NCI-H2196 treated with DMSO at 0.1 percent for 48 hours (cell line): ENCODE data around the gene SLC7A8.

Source experiments
- DNase-seq: peaks from one replicate; lab custom pipeline; 2025; ENCODE audit not compliant: unreplicated experiment; lab: John Stamatoyannopoulos, UW

Gene SLC7A8

DNA sequence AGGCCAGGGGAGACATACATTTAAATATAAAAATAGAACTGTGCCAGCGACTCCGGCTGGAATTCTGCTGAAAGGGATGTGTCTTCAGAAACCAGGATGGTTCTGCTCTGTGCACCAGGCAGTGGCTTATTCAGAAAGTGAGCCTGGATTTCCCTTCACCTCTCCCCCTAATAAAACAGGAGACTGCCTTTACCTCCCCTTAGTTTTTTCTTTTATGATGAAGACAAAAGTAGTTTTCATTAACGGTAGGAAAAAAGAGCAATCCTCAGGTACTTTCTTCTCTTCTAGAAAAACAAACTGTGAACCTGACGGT lies 346 bp downstream of the SLC7A8 start:
- no peak for DNase-seq

DNA sequence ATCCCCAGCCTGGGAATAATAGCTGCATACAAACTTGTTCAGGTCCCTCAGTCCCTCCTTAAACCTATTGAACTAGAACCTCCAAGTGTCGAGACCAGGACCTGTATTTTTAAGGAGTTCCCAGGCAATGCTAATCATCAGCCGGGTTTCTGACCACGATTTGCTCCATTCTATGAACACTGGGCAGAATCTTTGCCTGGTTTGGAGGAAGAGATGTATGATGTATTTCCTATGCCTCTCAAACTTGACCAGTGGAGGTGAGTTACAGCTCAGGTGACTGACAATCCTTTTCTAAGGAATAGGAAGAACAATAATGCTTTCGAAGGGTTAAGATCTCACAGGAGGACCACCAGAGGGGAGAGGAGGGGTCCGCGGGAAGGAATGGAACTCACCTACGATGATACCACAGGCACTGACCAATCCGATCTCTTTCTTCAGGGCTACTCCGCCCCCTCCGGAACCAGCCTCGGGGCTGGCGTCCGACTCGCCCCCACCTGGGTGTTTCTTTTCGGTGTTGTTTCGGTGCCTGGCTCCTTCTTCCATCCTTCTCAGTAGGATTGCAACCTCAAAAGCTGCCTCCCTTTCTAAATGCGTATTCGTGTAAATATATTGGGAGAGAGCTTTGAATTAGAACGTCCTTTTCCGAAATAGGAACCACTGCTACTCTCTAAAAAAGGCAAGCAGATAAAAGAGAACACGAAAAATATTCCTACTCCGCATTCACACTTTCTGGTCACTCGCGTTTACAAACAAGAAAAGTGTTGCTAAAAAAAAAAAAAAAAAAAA lies 895 bp downstream of the SLC7A8 start:
- peak; percentile 19 for DNase-seq

DNA sequence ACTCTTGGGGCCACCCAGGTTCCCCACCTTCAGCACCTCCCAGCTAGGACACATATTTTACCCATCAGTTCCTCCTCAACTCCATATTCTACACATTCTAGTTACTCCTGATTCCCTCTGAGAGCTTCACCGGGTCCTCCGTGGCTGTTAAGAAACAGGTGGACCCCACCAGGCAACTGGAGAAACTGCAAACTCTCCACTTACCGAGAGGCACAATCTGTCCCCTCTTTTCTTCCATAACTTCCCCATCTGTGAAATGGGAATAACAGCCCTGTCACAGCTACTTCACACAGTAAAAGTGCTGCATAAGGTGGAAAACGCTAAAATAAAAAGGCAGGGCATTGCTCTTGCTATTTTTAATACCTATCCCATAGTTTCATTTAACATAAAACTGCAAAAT lies 1.5 kb downstream of the SLC7A8 start:
- no peak for DNase-seq

GRCh38 chr14:23181453-23181852 lies 2.0 kb downstream of the SLC7A8 start:
- DNase-seq, result no peak

DNA sequence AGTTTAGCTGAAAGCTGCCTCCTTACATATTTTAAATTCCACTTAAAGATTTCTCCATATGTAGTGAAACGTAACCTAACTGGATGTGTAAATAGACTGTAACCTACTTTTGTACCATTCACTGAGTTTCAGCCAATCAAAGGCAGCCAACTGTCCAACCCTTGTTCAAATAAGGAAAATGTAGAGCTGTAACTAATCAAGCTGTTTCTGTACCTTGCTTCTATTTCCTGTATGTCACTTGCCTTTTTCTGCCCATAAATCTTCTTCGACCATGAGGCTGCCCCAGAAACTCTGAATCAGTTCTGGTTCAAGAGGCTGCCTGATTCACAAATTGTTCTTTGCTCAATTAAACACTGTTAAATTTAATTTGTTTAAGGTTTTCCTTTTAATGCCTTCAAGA lies 6.3 kb downstream of the SLC7A8 start:
- no peak for DNase-seq

DNA sequence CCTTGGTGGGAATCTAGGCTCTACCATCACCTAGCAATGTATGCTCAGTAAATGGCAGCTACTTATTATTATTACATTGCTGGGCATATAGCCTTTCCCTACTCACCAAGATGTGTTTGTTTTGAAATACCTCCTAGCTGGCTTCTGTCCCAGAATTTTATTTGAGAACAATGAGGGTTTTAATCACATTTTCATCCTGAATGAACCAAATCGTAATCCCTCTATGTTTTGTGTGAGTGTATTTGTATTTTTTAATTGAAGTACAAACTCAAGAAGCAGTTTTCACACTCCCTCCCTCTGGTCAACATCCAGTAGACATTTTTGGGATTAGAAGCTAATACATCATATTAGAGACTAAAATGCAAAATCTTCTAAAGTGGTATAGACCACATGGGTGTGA lies 7.6 kb downstream of the SLC7A8 start:
- DNase-seq, result peak; percentile 31

DNA sequence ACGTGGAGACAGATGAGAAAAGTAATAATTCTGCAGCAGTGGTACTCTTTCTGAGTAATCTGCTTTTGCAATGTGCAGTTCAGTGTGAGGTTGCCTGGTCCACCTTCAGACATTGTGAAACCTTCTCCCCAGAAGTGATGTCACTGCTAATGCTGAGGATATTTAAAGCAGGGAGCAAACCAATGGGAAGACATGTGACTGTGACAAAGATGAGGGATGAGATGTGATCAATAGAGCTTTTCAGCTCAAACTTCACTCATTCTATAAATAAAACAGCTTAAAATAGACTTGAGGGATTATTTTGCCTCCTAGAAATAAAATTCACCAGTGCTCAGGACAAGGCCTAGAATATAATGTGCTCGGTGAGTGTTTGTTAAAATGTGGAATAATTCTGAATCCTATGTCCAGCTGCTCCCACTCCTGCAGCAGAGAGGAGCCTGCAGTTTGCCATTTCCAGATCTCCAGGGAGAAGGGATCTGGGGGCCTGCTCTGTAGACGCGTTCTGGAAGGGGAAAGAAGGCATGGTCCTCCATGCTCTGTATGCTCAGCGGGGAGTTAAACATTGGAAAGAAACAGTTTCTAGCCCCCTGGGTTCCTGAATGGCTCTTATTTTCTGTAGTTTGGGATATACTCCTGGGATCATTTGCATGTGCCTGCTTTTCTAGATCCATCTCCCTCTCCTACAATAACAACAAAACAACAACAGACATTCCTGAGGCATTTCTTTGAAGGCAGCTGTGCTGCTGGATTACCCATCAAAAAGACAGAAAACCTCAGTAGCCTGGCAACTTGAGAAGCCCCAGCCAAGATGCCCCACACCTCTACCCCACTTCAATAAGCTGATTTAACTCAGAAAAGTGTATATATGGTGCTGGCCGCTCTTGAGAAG lies 8.9 kb downstream of the SLC7A8 start:
- DNase-seq, result no peak

GRCh38 chr14:23173796-23174195 lies 9.7 kb downstream of the SLC7A8 start:
- no peak for DNase-seq

DNA sequence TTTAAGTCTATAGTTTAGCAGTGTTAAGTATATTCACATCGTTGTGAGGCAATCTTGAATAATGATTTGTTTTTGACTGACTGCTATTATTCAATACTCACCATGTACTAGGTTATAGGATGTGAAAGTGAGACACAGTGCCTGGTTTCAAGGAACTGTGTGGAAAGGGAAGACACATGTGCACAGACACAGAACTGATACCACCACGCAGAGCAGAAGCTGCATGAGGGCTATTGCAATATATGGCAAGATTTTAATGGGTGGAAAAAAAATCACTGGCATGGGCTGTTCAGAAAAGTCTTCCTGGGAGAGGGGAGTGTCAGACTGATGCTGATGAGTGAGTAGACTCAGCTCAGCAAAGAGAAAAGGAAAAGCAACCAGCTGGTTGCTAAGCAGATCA lies 10.4 kb downstream of the SLC7A8 start:
- DNase-seq, result no peak

DNA sequence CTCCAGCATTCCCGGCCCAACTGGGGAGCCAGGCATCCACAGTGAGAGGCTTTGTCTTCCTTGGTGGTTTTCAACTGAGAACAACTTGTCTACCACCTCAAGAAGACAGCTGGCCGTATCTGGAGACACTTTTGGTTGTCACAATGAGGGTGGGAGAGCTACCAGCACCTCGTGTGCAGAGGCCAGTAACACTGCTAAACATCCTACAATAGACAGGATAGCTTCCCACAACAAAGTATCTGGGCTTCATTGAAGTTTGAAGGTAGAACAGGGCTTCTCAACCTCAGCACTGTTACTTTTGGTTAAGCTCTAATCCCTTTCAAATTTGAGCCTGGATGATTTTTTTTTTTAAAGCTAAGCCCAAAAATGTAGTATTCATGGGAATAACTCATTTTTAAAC lies 10.9 kb downstream of the SLC7A8 start:
- DNase-seq, result no peak

- DNase-seq, result no peak
Observed at GRCh38 chr14:23172096-23172495, 11.4 kb downstream of the SLC7A8 start.

DNA sequence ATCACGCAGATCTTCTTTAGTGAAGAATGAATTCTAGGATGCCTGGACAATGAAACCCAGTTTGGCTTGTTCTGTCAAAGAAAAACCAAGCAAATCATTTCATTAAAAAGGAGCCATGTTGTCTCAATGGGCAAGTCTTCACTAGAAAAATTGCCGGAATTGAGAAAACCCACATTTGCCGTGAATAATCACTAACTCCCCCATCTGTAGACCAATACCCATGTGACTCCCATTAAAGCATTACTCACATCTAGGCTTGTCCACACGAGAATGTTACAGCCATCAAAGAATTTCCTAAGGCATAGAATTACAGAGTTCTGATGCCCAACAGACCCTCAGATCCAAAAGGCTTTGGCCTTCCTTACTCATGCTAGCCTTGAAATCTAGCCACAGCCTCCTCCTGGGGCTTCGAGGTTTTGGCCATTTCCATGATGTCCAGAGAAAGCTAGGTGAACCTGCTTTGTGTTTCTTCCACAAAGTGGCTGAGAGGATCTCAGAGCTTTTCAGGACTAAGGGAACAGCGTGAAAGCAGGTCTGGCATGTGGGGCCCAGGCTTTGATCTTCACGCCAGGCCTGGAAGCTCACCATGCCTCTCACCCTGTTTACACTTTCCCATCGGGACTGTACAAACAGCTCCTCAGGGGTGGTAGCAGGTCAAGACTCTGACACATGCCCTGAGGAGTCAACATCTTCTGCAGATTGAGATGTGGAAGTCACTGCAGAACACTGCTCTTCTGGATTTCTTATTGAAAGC lies 12.1 kb downstream of the SLC7A8 start:
- DNase-seq, result no peak

GRCh38 chr14:23169622-23170021 lies 13.8 kb downstream of the SLC7A8 start:
- no peak for DNase-seq

DNA sequence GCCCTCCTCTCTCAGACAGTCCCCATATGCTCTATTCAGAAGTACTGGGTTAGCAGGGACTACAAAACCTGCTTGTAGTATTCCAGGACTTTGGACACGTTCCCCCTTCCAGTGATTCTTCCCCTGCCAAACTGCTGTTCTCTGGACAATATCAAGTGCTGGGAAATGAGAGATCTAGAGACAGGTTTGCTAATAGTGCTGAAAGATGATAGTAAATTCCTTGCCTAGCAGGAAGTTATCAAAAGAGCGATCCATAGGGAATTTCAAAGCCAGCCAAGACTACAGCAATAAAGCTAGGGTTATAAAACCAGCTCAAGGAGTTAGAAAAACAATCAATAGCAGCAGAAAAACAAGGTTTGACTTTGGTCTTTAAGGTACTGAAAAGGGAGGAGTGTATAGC lies 15.2 kb downstream of the SLC7A8 start:
- DNase-seq, result no peak

DNA sequence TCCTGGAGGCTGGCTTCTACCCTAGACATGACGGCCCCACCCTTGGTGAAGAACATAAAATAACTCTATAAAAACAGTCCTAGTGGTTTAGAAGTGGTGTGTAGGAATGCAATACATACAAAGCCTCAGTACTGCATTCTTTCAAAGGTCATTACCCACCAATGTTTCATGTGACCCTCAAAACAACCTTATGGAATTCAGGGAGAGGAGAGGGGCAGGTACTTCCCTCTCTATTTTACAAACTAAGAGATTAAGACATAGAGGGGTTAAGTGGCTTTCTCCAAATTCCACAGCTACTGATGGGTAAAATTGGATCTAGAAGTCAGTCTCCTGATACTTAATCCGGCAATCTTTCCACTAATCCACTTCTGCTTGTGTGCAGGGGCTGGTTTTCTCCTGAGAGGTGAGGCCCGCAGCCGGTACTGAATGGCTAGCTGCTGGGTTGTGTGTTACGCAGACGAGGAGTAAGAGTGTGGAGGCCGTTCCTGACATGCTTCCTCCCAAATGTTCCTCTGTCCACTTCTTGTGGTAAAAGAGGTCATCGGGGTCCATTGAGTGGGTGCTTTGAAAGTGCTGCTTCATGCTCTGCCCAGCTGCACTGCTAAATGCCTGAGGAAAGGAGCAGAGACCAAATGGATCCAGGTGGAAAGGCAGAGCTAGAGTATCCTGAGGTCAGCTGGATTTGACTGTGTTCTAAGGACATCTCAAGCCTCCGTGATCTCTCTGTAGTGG lies 16.2 kb downstream of the SLC7A8 start:
- DNase-seq, result no peak

DNA sequence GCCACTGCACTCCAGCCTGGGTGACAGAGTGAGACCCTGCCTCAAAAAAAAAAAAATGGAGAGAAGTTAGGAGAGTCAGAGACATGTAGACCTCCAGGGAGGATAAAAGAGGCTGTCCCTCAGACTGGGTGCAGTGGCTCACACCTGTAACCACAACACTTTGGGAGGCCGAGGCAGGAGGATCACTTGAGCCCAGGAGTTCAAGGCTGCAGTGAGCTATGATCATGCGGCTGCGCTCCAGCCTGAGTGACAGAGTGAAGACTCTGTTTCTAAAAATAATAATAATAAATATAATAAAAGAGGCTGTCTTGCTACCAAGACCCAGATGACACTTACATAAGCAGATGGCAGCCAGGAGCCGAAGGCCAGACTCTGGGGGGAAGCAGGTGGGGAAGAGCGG lies 18.5 kb downstream of the SLC7A8 start:
- DNase-seq, result no peak

GRCh38 chr14:23164250-23164649 lies 19.2 kb downstream of the SLC7A8 start:
- no peak for DNase-seq

DNA sequence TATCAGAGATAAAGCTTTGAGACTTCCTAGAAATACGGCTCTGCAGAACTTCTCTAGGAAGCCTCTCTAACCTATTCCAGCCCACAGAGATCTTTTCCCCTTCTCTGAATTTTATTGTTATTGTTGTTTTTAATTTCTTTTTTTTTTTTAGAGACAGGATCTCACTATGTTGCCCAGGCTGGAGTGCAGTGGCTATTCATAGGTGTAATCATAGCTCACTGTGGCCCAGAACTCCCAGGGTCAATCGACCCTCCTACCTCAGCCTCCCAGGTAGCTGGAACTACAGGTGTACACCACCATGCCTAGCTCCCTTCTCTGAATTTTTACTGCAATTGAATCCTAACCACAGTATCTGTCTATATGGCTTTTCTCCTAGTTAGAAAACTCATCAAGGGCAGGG lies 19.6 kb downstream of the SLC7A8 start:
- no peak for DNase-seq

DNA sequence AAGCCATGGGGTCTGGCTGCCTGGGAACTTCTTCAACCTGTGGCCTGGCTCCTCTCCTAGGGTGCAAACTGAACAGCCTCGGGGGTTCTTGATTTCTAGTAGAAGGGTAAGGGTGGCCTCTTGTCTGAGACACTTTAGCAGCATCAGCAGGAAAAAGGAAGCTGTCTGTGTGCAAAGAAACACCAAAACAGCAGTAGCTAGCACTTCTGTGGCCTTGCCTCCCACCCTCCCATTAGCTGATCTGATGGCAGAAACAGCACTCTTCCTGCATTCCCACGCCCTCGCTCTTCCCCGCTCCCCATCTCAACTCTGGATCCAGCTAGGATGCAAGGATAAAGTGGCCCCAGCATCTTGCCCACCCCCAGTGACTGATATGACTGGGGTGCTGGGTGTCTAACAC lies 20.7 kb downstream of the SLC7A8 start:
- no peak for DNase-seq

- no peak for DNase-seq
Observed at GRCh38 chr14:23162005-23162404, 21.5 kb downstream of the SLC7A8 start.

DNA sequence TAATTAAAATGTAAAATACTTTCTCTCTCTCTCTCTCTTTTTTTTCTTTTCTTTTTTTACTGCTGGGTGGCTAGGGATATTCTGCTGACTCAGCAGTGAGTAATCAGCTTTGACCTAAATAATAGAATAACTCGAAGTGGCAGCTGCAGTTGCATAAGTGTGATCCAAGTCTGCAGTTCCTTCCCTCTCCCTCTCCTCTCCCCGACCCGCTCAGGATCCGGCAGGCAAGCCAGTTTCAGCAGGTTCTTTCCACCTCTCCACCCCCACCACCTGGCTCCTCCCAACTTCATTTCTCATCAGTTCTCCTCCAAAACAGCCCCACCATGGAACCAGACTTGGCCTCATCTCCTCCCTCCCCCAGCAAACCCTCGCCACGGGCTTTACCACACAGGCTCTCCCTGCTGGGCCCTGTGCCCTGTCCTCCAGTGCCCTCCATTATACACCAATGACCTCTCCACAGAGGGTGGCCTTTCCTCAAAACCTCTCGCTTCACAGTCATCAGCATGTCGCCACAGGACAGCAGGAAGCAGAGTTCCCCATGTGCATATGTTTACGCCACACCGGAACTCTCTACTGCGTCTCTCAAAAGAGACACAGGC lies 22.4 kb downstream of the SLC7A8 start:
- DNase-seq, result peak; percentile 47
